Activated T-cell treated with anti-CD3 and anti-CD28 coated beads for 1 hour (primary cell): ENCODE measurements around the gene PEX5L.

ENCODE experiments used
- DNase-seq: peaks from one replicate; pipeline ENCODE4 v3.0.0-alpha.2; 2020; ENCODE audit warnings: low read depth

Gene PEX5L

GRCh38 chr3:179956416-179956830, 80.3 kb downstream of the PEX5L start:
- DNase-seq: no peak

DNA sequence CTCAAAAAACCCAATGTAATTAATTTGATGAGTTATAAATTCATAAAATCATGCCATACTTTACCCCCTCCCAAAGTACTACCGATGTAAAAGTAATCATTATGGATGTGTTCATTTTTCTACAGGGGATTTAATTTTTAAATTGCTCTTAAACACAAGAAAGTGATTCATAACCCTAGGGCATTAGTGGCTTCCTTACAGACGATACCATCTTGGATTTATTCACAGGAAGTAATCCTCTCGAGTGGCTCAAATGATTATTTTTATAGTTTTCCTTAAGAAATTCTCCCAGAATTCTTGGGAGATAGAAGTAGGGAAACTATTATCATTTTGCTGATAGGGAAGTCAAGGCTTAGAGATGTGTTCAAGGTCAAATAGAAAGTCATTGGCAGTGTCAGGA, 80.9 kb downstream of the PEX5L start:
- DNase-seq: no peak

DNA sequence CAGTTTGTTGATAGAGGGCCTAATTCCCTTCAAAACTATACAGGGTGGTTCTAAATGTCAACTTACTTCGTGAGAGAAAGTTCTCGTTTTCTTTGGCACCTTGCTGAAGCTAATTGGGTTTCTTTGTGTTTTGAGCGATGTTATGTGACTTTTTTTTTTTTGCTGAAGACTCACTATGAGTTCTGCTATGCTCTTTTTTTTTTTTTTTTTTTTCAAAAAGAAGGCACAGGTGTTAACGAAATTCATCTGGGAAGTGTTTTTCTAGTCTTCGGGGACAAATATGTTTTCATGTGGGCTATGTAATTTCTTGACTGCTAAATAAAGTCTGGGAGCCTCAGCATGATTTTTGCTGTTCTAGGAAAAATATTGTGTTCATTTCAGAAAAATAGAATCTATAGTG, 81.5 kb downstream of the PEX5L start:
- no peak for DNase-seq

DNA sequence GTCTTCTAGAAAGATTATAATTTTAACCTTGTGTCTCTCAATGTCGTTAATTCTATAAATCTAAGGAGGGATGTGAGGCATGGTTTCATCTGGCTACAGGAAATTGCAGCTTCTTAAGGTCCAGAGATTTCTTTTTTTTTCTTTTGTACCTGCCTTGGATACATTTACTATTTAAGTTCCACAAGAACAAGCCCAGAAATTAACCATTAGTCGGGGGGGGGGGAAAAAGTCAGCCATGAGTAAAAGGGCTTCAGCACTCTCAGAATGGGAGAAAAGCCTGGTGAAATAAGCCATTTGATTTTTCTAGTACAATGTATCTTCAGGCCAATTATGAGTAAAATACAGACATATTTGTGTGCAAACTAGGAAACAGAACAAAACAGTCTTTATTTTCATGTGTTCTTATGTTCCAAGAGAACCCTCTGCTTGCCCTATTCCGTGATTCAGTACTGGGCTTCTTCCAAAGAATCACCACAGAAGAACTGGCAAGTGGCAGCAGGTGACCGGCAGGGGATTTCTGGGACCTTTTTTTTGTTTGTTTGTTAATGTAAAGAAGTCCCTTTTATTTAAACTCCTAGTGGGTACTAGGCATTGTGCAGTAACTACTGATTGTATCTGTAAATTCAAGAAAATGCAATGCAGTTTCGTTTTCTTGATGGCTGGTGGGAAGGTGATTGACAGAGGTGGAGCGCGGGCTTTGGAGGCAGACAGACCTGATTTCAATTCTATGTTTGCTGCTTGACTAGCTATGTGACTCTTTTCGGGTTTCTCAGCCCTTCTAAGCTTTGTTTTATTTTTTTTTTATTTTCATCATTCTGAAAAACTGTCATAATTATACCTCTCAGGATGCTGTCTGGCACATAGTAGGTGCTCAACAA, 82.5 kb downstream of the PEX5L start:
- DNase-seq: no peak

- no peak for DNase-seq
Observed at GRCh38 chr3:179950840-179951239, 85.9 kb downstream of the PEX5L start.

DNA sequence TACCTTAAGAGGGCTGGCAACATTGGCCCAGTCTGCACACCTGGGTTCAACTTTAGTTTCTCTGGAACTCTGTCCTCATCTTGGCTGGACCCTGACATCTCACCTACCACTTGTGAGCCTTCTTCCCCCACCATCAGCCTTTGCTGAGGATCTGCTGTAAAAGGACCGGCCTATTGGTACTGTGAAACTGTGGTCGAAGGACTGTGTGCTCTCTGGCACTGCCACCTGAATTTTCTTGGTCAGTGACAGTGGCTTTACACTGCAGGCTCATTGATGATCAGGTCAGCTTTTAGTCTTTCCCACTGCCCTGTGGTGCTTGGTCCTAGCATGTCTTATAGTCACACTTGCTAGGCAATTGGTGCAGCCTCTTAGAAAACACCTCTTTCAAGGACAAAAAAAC, 86.9 kb downstream of the PEX5L start:
- no peak for DNase-seq

- DNase-seq: no peak
Observed at GRCh38 chr3:179949412-179949811, 87.3 kb downstream of the PEX5L start.

DNA sequence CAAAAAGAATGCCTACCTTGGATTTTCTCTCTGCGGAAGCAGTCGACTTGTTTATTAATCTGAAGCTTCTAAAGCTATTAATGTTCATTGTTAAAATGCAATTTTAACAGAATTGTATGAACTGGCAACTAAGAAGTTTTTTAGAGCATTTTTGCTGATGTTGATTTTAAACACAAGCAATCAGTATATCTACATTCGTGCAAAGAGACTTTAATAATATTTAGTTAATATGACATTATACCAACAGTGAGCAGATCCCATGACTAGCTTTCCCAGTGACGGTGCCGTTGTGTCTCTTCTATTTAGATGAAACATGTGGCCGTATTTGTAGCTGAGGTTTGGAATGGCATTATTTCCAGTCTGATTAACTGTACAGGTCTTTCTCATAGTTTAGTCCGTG, 88.0 kb downstream of the PEX5L start:
- no peak for DNase-seq

DNA sequence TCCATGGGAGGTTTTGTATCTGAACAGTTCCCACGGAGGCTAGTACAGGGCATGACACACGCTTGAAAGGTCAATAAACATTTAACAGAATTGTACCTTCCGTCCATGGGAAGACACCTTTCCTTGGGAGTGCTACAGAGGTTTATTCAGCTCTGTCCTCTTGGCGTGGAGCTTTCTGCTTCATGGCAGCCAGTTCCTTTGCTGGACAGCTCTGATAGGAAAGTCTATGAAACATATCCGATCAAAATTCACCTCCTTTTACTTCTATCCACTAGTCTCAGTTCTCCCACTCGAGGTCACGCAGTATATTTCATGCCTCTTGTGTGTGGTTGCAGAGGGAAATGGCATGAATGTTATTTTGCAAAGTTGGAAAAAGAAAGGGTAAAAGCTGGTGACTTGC, 91.2 kb downstream of the PEX5L start:
- no peak for DNase-seq

DNA sequence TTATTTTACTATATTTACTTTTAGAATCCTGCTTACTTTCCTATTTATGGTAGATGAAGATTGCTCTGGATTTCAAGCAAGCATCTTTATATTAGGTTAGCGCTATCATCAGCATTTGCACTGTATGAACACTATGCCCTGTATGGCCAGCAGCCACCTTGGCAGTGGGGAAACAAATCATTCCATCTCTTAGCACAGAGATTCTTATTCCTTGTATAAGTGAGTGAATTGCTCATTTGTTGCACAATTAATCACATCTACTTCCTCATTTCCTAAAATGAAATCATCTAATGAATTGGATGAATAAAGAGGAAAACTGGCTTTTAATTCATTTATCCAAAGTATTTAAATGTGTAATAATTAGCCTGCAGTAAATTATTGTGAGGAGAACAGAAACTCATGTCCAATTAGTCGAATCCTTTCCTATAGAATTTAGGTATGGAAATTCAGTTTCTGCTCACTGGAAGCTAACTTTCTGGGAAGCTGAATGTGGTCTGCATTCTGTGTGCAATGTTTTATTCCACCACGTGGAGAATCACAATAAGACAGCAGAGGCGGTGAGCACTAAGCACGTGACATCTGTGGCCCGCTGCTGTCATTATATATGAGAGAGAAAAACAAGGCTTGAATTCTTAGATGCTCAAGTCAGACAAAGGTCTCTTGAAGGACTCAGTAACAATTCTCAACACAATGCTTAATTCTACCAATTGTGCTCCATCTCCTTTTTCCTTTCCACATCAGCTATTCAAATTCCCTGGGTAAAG, 93.4 kb downstream of the PEX5L start:
- no peak for DNase-seq

DNA sequence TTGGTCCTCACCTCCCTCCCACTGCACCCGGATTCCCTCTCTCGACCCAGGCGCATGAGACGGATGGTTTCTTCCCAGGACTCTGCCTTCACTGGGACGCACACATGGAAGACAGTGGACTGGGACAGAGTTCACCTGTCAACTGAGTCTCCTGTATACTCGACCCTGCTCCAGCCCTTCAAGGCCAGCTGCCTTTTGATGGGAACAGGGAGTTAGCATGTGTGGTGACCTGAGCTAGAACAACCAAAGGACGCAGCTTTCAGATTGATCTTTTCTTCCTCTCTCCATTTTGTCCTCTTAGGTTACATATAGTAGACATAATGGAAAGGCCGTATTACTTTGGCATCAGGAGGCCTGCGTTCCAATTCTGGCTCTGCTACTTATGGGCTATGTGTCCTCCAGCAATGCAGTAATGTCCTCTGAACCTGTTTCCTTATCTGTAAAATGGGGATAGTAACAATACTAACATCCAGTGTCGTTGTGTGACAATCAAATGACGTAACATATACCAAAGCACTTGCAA, 94.1 kb downstream of the PEX5L start:
- no peak for DNase-seq

DNA sequence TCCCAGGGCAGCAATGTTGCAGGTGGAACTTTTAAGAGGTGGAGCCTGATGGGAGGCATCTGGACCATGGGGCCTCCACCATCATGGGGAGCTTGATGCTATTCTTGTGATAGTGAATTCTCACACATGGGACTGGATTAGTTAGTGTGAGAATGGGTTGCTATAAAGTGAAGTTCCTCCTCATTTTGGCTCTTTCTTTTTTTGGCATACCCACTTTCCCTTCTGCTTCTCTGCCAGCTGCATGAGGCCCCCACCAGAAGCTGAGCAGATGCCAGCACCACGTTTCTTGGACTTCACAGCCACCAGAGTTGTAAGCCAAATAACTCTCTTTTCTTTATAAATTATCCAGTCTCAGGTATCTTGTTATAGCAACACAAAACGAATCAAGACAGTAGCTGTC, 101.0 kb downstream of the PEX5L start:
- DNase-seq: no peak

GRCh38 chr3:179933914-179934313, 102.8 kb downstream of the PEX5L start:
- no peak for DNase-seq

- no peak for DNase-seq
Observed at GRCh38 chr3:179933080-179933479, 103.7 kb downstream of the PEX5L start.

DNA sequence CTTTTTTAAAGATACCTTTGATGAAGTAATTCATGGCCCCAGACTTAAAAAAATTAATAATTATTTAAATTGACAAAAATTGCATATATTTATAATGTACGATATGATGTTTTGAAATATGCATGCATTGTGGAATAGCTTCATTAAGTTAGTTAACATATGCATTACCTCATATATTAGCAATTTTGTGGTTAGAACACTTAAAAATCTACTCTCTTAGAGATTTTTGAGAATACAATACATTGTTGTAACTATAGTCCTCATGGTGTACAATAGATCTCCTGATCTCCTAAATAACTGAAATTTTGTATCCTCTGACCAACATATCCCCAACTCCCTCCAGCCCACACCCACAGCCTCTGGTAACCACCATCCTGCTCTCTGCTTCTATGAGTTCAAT, 104.1 kb downstream of the PEX5L start:
- DNase-seq: no peak

GRCh38 chr3:179929091-179929529, 107.6 kb downstream of the PEX5L start:
- peak; percentile 5 for DNase-seq

DNA sequence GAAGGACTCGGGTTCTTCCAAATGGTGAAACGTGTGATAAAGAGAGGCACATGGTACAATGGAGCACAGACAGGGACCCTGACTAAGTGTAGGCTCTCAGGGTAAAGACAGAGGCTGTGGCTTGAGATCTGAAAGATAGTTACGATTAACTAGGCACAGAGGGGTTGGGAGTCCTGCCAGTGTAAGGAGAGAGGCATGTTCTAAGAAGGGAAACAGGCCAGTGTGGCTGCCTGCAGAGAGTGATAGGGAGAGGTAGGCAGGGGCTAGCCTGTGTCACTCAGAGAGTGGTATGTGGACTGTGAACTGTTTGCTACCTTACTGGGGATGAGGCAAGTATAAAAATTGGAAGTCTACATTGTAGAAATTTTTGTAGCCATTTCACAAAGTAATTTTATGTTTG, 109.5 kb downstream of the PEX5L start:
- DNase-seq: no peak

- DNase-seq: no peak
Observed at GRCh38 chr3:179921951-179922350, 114.8 kb downstream of the PEX5L start.

DNA sequence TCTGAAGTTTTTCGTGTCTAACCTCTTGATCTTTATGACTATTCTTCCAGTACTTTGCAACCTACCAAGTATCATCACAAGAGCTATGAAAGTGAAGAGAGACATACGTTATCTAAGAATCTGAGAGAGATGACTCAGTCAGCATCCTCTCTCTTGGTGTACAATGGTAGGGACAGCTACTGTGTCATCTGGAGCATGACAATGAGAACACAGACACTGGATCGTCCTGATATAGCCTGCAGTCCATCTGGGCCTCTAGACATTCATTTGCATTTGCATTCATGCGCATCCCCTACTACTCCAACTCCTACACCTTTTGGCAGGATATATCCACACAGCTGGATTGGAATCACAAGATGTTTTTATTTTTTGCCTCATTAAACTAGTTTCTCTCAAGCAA, 115.2 kb downstream of the PEX5L start:
- no peak for DNase-seq

GRCh38 chr3:179907784-179908482, 128.8 kb downstream of the PEX5L start:
- DNase-seq: no peak

DNA sequence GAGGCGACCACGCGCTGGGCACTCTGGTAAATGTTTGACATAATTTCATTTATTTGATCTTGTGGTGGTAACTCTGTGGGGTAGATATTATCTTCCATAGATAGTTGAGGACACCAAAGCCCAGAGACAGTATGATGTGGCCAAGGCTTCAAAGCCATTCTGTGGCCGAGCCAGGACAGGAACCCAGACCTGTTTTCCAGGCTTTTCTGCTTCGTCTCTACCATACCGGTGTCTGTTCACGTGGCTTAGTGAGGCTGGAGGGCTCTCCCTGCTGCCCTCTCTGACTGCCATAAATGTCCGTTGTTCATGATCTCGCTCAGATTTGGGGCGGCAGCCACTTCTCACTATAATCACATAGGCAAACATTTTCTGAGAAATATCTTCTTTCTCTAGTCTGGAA, 134.7 kb downstream of the PEX5L start:
- DNase-seq: no peak

DNA sequence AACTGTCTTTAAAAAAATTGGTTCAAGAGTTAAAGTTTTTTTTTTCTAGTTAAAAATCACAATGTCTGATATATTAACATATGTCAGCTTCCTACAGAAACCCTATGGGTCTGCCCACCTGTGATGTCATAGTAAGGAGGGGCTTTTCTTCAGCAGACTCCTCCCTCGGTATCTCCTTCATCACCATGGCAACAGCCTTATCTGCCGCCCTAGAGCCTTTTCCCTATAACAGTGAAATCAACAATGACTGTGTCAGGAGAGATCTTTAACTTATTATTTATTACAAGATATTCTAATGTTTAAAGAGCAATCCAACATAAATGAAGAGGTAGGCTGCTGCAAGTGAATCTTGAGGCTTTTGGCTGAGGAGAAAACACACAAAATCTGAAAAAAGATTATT, 138.7 kb downstream of the PEX5L start:
- DNase-seq: no peak

DNA sequence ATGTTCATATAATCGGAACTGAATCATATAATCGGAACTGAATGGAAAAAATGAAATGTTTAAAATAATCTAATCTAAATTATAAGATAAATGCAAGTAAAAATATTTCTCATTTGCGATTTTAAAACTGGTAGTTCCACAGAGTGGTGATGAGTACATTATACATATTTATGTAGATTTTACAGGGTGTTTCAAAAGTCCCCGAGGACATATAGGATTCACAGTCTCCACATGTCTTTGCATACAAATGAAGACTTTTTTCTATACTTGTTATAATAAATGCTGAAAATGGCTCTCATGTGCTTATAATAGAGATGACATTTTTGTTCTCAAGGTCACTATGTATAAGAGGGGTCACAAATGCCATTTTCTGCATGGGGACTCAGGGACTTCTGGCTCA, 139.5 kb downstream of the PEX5L start:
- no peak for DNase-seq
